Activated naive CD8-positive, alpha-beta T cell treated with anti-CD3 and anti-CD28 coated beads for 36 hours (primary cell): Measurements from ENCODE around the gene MAGED1. TPM values are rescaled to one million over a fixed set of nuclear protein-coding genes. Genes with fewer than 3 reads are reported as not detected.

ENCODE experiments used
- total RNA-seq, 2 experiments: library from RNA; stranded (reverse); gene quantifications; one replicate each; pipeline ENCODE4 v1.2.3, GENCODE V29; 2021

MAGED1 gene
- total RNA-seq, 2 experiments from 2014 or later: 51.5 to 51.8 TPM

Other genes with a start within 250 kb of the MAGED1 start
- gene CENPVL2, start 210.8 kb upstream of the MAGED1 start, total RNA-seq: under 1 TPM in 1 of 2 experiments, not detected in 1; 0.14 TPM
- under 1 TPM in 1 of 2 experiments, not detected in 1; 0.14 TPM for gene CENPVL1, start 183.1 kb upstream of the MAGED1 start, total RNA-seq
- gene GSPT2, start 150.2 kb upstream of the MAGED1 start, total RNA-seq: 10 to 100 TPM; 11.2 to 12.1 TPM
- 1 to 10 TPM; 1.7 to 2.6 TPM for gene MAGED4B, start 175.6 kb downstream of the MAGED1 start, total RNA-seq